HG02840 (cell line): ENCODE measurements around the gene RGS6.

Experiments used
- ATAC-seq: cut with Tn5 transposase; IDR thresholded peaks from one replicate; pipeline ENCODE4 v1.9.1; 2021; ENCODE audit warnings: mild to moderate bottlenecking, moderate library complexity, moderate number of reproducible peaks; ENCODE audit not compliant: unreplicated experiment, low FRiP score

The RGS6 gene

GRCh38 chr14:72539661-72540315 is 607.6 kb downstream of the RGS6 start:
- no peak for ATAC-seq

DNA sequence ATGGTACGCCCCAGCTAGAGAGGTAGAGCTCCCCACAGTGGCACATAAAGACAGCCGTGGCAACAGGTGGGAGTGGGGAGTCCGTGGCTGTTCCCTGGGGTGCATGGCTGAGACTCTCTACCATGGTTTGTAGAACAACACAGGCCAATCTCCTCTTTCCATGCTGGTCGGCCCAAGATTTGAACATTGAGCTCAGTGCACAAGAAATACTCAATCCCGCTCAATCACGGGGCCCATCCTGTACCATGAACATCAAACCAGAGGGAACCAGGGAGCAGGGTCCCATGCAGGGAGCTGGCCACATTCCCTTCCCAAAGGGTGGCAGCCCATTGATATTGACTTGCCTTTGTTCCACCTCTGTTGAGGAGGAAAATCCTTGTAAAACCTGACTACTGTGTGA is 608.6 kb downstream of the RGS6 start:
- ATAC-seq, result no peak

GRCh38 chr14:72541546-72541945 is 609.3 kb downstream of the RGS6 start:
- ATAC-seq, result no peak

GRCh38 chr14:72543341-72543740 is 611.1 kb downstream of the RGS6 start:
- ATAC-seq, result no peak

DNA sequence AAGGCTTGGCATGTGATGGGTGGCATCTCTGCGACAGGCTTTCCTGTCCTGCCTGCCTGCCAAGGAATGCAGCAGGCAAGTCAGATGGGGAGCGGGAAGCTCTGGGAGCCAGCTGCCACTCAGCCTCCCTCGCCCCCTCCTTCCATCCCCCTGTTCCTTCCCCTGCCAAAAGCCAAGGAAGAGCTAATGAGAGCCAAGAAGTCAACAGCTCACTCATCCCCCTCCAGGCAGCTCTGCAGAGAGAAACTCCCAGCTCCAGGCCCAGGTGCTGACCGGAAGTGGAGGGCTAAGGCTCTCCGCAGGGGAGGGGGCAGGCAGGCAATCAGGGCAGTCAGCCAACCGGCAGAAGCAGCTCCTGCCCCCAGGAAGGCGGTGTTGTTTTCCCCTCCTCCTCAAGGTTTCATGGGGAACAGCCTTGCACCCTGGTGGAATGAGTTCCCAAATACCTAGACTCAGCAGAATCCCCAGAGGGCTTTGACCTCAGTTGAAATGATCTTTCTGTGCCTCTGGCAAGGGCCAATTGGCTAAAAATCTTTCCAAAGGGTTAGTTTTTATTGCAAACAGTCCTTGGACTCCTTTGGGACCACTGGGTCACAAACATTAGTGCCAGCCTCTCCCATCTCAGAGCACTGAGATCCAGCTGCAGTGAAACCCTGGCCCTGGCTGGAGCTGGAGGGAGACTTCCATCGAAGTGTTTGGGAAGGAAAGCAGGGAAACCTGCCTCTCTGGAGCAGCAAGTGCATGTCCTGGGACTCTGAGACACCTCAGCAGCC is 612.6 kb downstream of the RGS6 start:
- ATAC-seq, result no peak

DNA sequence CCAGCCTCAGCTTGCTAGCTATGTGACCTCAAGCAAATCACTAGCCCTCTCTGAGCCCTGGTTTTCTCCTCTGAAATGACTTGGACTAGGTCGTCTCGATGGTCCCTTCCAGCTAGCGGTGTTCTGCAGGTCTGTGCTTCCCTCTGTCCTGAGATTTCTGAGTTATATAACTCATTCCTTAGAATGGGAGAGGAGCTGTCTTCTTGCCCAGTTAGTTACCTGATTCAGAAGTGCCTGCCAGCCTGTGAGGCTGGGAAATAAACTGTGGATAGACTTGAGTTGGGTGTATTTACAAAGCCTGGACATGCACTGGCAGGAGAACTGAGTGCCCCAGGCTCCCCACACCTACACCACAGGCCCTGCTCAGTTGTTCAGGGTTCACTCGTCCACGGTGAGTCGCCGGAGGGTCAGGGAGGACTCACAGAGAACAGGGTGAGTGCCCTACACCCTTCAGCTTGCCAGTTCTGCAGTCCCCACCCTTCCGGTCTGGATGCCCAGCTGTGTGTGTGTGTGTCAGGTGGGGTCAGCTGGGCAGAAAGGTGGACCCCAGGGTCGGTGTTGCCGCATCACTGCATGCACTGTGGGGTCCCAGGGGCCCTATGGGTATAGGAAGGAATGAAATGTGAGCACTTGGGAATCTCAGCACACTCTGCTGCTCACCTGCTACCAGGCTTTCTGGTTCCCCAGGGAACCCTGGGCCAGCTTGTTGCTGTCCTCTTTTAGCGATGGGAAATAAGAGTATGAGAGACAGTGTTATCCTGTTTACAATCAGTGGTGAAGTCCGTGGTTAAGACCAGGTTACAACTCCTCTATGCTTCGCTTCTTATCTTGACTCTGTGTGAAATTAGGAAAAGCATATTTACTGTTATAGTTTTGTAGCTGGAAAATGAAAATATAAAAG is 613.4 kb downstream of the RGS6 start:
- no peak for ATAC-seq

DNA sequence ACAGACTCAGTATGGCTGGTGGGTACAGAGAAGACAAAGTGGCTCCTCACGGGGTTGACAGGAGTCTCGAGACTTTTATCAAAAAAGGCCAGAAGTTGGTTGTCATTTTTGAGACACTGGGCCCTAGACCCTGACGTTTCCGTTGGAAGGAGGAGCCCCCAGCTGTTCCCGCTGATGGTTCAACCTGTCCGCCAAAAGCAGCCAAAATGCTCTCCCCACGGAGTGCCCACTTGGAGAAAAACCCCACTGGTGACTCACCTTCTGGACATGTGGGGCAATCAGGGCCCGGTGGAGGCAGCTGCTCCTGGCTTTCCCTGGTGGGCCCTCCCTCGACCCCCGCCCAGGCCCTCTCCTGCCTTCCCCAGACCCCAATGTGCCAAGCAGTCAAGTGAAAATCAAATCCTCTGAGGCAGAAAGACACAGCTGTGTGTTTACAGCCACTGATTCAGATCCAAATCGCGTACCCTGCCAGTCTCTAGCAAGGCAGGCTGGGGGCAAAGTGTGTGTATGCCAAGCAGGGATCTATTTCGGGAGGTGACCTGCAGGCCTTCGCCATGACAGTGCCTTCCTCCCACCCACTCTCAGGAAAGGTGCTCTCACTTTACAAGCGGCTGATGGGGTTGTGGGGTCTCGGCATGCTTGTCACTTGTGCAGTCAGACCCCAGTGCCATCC is 614.3 kb downstream of the RGS6 start:
- no peak for ATAC-seq

GRCh38 chr14:72547999-72548398 is 615.8 kb downstream of the RGS6 start:
- no peak for ATAC-seq

- no peak for ATAC-seq
These were observed 616.8 kb downstream of the RGS6 start for GRCh38 chr14:72549026-72549425.

DNA sequence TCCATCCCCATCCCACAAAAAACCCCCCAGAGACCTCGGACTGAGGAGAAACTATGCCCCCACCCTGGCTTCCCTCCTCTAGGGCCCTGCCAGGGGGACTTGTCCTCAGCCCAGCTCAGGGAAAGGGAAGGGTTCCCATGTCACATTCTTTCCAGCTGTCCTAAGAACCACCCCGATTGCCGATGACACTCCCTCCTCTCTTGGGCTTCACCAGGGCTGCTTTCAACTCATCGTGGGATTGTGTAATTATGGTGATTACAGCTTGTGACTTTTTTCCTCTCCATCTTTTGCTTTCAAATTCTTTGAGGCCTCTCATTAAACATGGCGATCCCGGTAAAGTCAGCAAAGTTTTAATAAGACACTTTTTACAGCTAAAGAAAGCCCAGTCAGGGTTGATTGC is 617.6 kb downstream of the RGS6 start:
- no peak for ATAC-seq

- no peak for ATAC-seq
These were observed 618.3 kb downstream of the RGS6 start for GRCh38 chr14:72550513-72550912.

- ATAC-seq, result no peak
These were observed 620.0 kb downstream of the RGS6 start for GRCh38 chr14:72552236-72552635.

GRCh38 chr14:72553161-72553560 is 620.9 kb downstream of the RGS6 start:
- ATAC-seq, result no peak

DNA sequence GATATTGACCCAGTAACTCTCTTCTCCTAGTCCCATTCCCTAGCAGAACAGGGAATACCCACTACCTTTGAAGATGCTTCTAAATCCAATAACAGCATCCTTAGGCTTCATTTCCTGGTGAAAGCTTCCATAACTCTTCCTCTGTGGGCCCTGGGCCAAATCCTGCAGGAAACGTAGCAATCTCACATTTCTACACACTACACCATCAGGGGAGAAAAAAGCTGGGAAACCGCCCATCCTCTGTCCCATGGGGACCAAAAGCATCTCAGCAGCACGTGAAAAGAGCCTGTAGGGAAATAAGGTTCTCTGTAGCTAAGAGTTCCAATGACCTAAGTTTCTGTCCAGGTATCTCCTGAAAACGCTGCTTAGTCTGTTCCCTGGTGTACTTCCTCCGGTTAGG is 621.4 kb downstream of the RGS6 start:
- no peak for ATAC-seq

- no peak for ATAC-seq
These were observed 622.2 kb downstream of the RGS6 start for GRCh38 chr14:72554401-72554800.

GRCh38 chr14:72554994-72555608 is 622.9 kb downstream of the RGS6 start:
- ATAC-seq, result no peak

- ATAC-seq, result no peak
These were observed 623.4 kb downstream of the RGS6 start for GRCh38 chr14:72555609-72556000.

DNA sequence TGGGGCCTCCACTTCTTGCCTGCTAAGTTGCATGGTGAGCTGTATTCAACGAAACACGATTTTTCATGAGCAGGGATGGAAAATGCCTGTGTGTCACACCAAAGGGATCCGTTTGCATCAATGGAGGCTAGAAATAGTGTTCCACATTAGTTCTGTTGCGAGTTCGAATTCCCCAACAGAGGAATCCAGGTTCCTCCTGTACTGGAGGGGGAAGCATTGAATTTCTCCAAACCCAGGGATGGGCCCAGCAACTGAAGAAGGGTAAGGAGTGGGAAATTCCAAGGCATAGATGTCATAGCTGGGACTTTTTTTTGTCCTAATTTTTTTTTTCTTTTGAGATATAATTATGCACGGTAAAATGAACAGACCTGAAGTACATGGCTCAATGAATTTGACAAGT is 625.4 kb downstream of the RGS6 start:
- ATAC-seq, result no peak

DNA sequence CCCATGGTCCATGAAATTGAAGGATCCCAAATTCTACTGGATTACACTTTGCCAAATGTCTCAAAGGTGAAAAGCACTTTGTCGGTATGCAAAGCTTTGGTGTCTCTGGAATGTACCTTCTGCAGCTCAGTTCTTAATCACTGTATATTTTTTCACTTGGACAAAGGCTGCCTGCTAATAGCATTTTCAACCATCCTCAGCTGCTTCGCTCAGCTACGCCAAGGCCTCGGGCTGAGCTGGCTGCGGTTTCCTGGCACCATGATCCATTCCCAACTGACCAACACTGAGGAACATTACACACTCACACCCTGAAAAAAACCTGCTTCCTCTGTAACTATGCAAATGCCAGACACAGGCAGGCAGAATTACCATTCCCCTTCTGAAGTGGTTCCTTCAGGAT is 626.5 kb downstream of the RGS6 start:
- ATAC-seq, result no peak

DNA sequence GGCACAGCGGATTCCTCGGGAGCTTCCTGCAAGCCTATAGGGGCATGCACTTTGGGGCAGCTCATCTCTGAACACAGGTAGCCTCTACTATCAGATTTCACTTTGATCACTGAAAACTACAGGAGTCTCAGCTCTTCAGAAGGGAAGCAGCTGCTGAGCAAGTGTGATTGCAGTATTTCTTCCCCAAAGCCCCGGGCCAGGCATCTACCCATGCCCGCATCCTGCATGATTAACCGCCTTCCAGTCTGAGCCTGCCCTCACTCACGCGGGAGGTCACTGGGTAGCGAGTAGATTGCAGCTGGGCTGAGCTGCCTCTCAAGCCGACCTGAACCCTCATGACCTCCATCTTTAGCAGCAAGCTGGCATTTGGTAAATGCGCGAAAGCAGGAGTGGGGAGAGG is 627.0 kb downstream of the RGS6 start:
- ATAC-seq, result no peak
